Activated naive CD8-positive, alpha-beta T cell treated with anti-CD3 and anti-CD28 coated beads for 36 hours (primary cell): ENCODE data around the gene GSTO2. TPM values are rescaled to one million over a fixed set of nuclear protein-coding genes. Genes with fewer than 3 reads are reported as not detected.

Experiments
- total RNA-seq, 2 experiments: library from RNA; stranded (reverse); gene quantifications; one replicate each; pipeline ENCODE4 v1.2.3, GENCODE V29; 2021

The GSTO2 gene
- total RNA-seq, 2 experiments from 2014 or later: 1.5 to 2.5 TPM

Other genes starting within 250 kb of the GSTO2 start
- gene COL17A1, start 183.3 kb upstream of the GSTO2 start, total RNA-seq: not detected
- gene SFR1, start 147.0 kb upstream of the GSTO2 start, total RNA-seq: 10 to 100 TPM; 17.6 to 19.6 TPM
- not detected for gene CFAP43, start 36.8 kb upstream of the GSTO2 start, total RNA-seq
- 100 to 1,000 TPM; 148 to 153 TPM for gene GSTO1, start 14.3 kb upstream of the GSTO2 start, total RNA-seq
- gene ITPRIP, start 69.3 kb downstream of the GSTO2 start, total RNA-seq: 10 to 100 TPM; 18.8 to 19.4 TPM
- under 1 TPM; 0.34 to 0.41 TPM for gene CFAP58, start 84.6 kb downstream of the GSTO2 start, total RNA-seq